Raji (cell line): ENCODE data around the gene TFDP1.

Source experiments
- POLR2A ChIP-seq: IDR thresholded peaks from 2 replicates; pipeline ENCODE4 v1.6.1; 2011; ENCODE audit warnings: low read depth, low read length, control low read depth; ENCODE audit not compliant: insufficient read depth

Gene TFDP1

DNA sequence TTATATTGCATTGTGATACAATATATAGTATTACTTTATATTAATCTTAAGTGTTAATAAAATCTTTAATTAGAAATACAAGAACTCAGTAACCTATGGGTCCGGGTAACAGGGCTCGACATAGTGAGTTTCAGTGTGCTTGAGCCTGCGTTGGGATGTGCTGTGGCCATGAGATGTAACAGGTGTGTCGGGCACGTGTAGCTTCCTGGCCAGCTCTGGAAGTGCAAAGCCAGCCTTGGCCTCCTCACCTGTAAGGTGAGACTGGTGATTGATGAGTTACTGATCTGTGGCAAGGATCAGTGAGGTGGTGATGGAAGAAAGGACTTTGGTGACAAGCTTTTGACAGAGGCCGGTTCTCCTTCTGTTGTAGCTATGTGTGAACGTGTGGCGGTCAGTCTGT lies 54.3 kb downstream of the TFDP1 start:
- no peak for TF ChIP-seq POLR2A

DNA sequence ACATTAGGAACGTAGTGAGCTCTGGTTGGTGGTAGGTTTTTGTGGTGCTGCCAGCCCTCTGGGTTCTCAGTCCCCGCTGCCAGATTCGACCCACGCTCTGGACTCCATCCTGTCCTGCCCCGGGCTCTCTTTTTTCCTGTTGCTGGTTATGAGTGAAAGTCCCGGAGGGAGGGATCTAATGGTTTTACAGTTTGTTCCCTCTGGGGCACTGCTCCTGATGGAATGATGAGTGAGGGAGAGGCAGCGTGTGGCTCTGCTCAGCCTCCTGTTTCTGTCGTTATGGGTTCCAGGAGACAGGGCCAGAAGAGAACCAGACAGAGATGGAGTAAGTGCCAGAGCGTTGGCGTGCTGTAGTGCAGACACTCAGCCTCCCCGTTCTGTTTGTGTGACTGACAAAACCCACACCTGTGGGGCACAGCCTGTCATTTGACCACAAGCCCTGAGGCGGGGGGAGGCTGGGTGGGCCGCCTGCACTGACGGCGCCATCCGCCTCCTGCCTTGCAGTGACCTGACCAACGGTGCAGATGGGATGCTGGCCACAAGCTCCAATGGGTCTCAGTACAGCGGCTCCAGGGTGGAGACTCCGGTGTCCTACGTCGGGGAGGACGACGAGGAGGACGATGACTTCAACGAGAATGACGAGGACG lies 55.2 kb downstream of the TFDP1 start:
- TF ChIP-seq POLR2A: no peak

- TF ChIP-seq POLR2A: no peak
These were observed 56.9 kb downstream of the TFDP1 start for GRCh38 chr13:113641426-113641825.

DNA sequence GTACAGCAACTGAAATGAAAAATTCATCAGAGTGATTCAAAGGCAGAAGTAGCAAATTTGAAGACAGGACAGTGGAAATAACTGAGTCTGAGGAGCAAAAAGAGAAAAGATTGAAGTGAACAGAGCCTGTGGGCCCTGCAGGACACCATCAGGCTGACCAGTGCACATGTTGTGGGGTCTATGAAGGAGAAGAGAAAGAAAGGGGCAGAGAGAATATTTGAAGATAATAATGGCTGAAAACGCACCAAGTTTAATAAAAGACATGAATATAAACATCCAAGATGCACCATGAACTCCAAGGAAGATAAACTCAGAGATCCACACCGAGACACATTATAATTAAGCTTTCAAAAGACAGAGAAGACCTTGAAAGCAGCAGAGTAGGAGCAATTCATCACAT lies 58.0 kb downstream of the TFDP1 start:
- TF ChIP-seq POLR2A: no peak

- no peak for TF ChIP-seq POLR2A
These were observed 59.0 kb downstream of the TFDP1 start for GRCh38 chr13:113643593-113643992.

DNA sequence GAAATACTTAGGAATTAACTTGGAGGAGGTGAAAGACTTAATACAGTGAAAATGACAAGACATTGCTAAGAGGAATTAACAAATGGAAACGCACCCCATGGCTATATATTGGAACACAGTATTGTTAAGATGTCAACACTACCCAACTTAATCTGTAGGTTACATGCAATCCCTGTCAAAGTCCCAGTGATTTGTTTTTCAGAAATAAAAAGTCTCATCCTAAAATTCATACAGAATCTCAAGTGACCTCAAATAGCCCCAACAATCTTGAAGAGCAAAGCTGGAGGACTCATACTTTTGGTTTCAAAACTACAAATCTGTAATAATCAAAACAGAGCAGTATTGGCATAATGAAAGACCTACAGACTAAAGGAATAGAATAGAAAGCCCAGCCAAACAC lies 60.2 kb downstream of the TFDP1 start:
- TF ChIP-seq POLR2A: no peak

DNA sequence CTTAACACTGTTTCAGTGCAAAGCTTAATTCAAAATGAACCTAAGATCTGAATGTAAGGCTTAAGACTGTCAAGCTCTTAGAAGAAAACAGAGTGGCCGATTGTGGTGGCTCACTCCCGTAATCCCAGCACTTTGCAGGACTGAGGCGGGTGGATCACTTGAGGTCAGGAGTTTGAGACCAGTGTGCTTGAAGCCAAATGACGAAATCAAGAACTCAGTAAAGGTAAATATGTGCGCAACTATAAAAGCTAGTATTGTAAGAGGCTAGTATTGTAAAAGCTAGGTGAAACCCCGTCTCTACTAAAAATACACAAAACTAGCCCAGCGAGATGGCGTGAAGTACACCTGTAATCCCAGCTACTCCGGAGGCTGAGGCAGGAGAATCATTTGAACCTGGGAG lies 60.8 kb downstream of the TFDP1 start:
- TF ChIP-seq POLR2A: no peak

GRCh38 chr13:113646376-113646775 lies 61.8 kb downstream of the TFDP1 start:
- TF ChIP-seq POLR2A: no peak

GRCh38 chr13:113646921-113647340 lies 62.4 kb downstream of the TFDP1 start:
- TF ChIP-seq POLR2A: no peak

GRCh38 chr13:113647351-113648215 lies 63.0 kb downstream of the TFDP1 start:
- no peak for TF ChIP-seq POLR2A

- TF ChIP-seq POLR2A: no peak
These were observed 63.7 kb downstream of the TFDP1 start for GRCh38 chr13:113648216-113648610.

GRCh38 chr13:113649212-113649611 lies 64.7 kb downstream of the TFDP1 start:
- no peak for TF ChIP-seq POLR2A

- TF ChIP-seq POLR2A: no peak
These were observed 65.7 kb downstream of the TFDP1 start for GRCh38 chr13:113650275-113650674.

DNA sequence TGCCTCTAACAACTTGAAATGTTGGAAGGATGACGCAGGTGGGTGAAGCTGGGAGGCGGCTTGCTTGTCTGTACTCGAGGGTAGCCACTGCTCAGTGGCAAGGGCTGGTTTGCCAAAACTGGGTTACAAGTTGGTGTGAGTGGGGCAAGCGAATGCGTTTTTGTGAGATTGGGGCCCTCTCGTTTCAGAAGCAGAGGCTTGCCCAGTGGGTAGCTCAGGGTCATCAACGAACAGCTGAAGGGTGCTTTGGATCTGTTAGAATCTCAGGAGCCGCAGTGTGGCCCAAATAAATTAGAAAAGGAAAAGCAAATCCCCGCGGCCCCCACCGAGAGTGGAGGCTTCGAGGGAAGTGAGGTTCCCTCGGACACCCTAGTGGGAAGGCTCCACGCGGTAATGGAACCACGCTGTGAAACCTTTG lies 66.2 kb downstream of the TFDP1 start:
- no peak for TF ChIP-seq POLR2A

DNA sequence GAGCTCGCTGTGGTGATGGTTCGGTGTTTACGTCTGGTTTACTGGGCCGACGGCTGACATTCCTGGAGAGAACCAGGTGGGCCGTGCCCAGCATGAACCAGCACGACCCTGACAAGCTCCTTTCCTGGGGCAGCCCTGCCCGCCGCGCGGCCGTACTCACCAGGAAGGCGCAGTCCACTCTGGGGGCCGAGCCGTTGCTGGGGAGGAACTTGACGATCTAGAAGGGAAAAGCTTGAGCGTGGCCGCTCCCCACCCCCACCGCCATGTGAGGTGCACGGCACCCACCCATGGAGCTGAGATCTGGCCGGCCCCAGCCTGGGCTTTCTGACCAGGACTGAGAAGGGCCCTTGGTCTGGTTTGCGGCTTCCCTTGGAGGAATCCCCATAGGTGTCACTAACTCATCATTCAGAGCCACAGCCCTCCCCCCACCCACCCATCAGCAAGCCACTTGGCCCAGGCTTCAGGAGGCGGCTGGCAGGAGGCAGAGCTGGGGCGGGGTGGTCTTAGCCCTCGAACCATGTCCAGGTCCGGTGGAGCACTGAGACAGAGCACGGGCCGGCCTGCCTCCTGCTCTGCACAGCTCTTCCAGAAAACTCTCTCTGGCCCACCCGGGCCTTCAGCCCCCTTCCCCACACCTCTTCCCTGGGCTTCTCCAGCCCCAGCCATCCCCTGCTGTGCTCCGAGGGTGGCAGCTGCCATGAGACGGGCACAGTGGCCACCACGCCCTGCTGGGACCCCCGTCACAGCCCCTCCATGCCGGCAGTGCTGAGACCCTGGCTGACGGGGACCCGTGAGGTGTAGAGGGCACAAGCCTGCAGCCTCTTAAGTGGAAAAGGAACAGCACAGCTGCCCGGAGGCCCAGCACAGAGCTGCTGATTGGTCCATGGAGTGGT lies 67.2 kb downstream of the TFDP1 start:
- no peak for TF ChIP-seq POLR2A
